Naive B cell (primary cell): ENCODE results near the gene MTSS2. TPM values are rescaled to one million over a fixed set of nuclear protein-coding genes. Genes with fewer than 3 reads are reported as not detected.
"Not testable (repeated sequence)": the region's sequence is repeated elsewhere in the genome, so short reads cannot be mapped to it uniquely, and the experiment has no call there.

Source experiments
- ATAC-seq, 2 donors: fragments of 150-1000 bp; cut with Tn5 transposase; 2 replicates each; pipeline ENCODE4 v1.10.0; 2021; ENCODE audit warnings: low read depth in 2 of 2, mild to moderate bottlenecking in 2 of 2, moderate library complexity in 2 of 2
- DNase-seq: peaks from one replicate; pipeline ENCODE4 v3.0.0; 2022
- H3K27ac Mint-ChIP-seq, 6 donors: one replicate each; pipeline ENCODE4 v1.8.0; 2020 to 2022; ENCODE audit warnings: mild to moderate bottlenecking in 6 of 6, mixed read lengths in 6 of 6, moderate library complexity in 5 of 6, inconsistent platforms in 2 of 6
- H3K27me3 Mint-ChIP-seq, 3 donors: one replicate each; pipeline ENCODE4 v1.8.0; 2021 to 2022; ENCODE audit warnings: mixed read lengths in 3 of 3, mild to moderate bottlenecking in 1 of 3
- H3K36me3 Mint-ChIP-seq, 2 donors: one replicate each; pipeline ENCODE4 v1.8.0; 2020 to 2022; ENCODE audit warnings: mixed read lengths in 2 of 2, inconsistent platforms in 1 of 2, mild to moderate bottlenecking in 1 of 2
- H3K4me1 Mint-ChIP-seq, 3 donors: one replicate each; pipeline ENCODE4 v1.8.0; 2020 to 2022; ENCODE audit warnings: mixed read lengths in 3 of 3, inconsistent platforms in 1 of 3, mild to moderate bottlenecking in 1 of 3, moderate library complexity in 1 of 3
- H3K4me3 Mint-ChIP-seq, 8 donors: one replicate each; pipeline ENCODE4 v1.8.0; 2020 to 2022; ENCODE audit warnings: mild to moderate bottlenecking in 8 of 8, mixed read lengths in 8 of 8, moderate library complexity in 8 of 8, inconsistent platforms in 2 of 8
- H3K9me3 Mint-ChIP-seq, 7 donors: one replicate each; pipeline ENCODE4 v1.8.0; 2020 to 2022; ENCODE audit warnings: mixed read lengths in 7 of 7, mild to moderate bottlenecking in 5 of 7, inconsistent platforms in 2 of 7, moderate library complexity in 1 of 7
- polyA plus RNA-seq, 6 donors: library from polyadenylated mRNA; unstranded; fragments of 300-500 nt; fragmentation: Illumina TruSeq; gene quantifications; one replicate each; pipeline ENCODE4 v1.2.3, GENCODE V29; 2021; ENCODE audit warnings: low read depth in 6 of 6

The MTSS2 gene
- polyA plus RNA-seq, 6 donors from 2014 or later, result not detected

- ATAC-seq, result no peak
- Mint-ChIP-seq H3K4me1 (peaks cover 0 to 4% (median 0%) of the 10 kb centered on the region in 3 donors), H3K27ac (peak overlapping the region in 1 of 6 donors; percentile 21), H3K9me3 (no peaks in the 10 kb centered on the region), H3K4me3 (no peak overlapping the region), H3K27me3 (no peaks in the 10 kb centered on the region), H3K36me3 (no peaks in the 10 kb centered on the region)
- DNase-seq, result no peak
Observed at GRCh38 chr16:70675851-70676513, 9.9 kb downstream of the MTSS2 start.

GRCh38 chr16:70674221-70675014 lies 11.4 kb downstream of the MTSS2 start:
- Mint-ChIP-seq H3K36me3 (peaks cover 0 to 6% of the 10 kb centered on the region in 2 donors), H3K4me3 (no peak overlapping the region)

GRCh38 chr16:70670938-70671337 lies 14.9 kb downstream of the MTSS2 start:
- not testable (repeated sequence) for ATAC-seq, DNase-seq, H3K27ac Mint-ChIP-seq, H3K27me3 Mint-ChIP-seq, H3K4me1 Mint-ChIP-seq, H3K4me3 Mint-ChIP-seq, H3K9me3 Mint-ChIP-seq
- H3K36me3 Mint-ChIP-seq, result peaks cover 6 to 13% of the 10 kb centered on the region in 2 donors

More at GRCh38 chr16:70674221-70675014, 11.4 kb downstream of the MTSS2 start:
- peaks cover 0 to 4% (median 0%) of the 10 kb centered on the region in 3 donors for H3K4me1 Mint-ChIP-seq
- no peaks in the 10 kb centered on the region for H3K27me3 Mint-ChIP-seq
- DNase-seq (no peak), ATAC-seq (no peak)
- no peaks in the 10 kb centered on the region for H3K9me3 Mint-ChIP-seq
- H3K27ac Mint-ChIP-seq, result no peak overlapping the region

GRCh38 chr16:70670175-70670574 lies 15.7 kb downstream of the MTSS2 start:
- ATAC-seq, result no peak
- H3K4me1 Mint-ChIP-seq, result no peaks in the 10 kb centered on the region
- peak overlapping the region in 1 of 6 donors; percentile 25 for H3K27ac Mint-ChIP-seq
- peaks cover 6 to 17% of the 10 kb centered on the region in 2 donors for H3K36me3 Mint-ChIP-seq
- no peak for DNase-seq
- H3K9me3 Mint-ChIP-seq, result no peaks in the 10 kb centered on the region
- H3K27me3 Mint-ChIP-seq, result no peaks in the 10 kb centered on the region
- H3K4me3 Mint-ChIP-seq, result no peak overlapping the region

GRCh38 chr16:70665806-70666735 lies 19.8 kb downstream of the MTSS2 start:
- Mint-ChIP-seq H3K4me3 (no peak overlapping the region), H3K9me3 (no peaks in the 10 kb centered on the region), H3K36me3 (peaks cover 6 to 17% of the 10 kb centered on the region in 2 donors), H3K27ac (no peak overlapping the region), H3K27me3 (no peaks in the 10 kb centered on the region), H3K4me1 (no peaks in the 10 kb centered on the region)
- ATAC-seq, result no peak
- DNase-seq, result no peak

GRCh38 chr16:70665113-70665694 lies 20.6 kb downstream of the MTSS2 start:
- Mint-ChIP-seq H3K9me3 (no peaks in the 10 kb centered on the region), H3K4me1 (no peaks in the 10 kb centered on the region), H3K27me3 (no peaks in the 10 kb centered on the region), H3K27ac (no peak overlapping the region), H3K4me3 (no peak overlapping the region), H3K36me3 (peaks cover under 1 to 17% of the 10 kb centered on the region in 2 donors)
- no peak for ATAC-seq
- no peak for DNase-seq

- DNase-seq, result no peak
- H3K9me3 Mint-ChIP-seq, result no peaks in the 10 kb centered on the region
- no peak overlapping the region for H3K4me3 Mint-ChIP-seq
- ATAC-seq, result no peak
- H3K36me3 Mint-ChIP-seq, result peaks cover 0 to 17% of the 10 kb centered on the region in 2 donors
- no peaks in the 10 kb centered on the region for H3K27me3 Mint-ChIP-seq
- no peak overlapping the region for H3K27ac Mint-ChIP-seq
- no peaks in the 10 kb centered on the region for H3K4me1 Mint-ChIP-seq
Observed at GRCh38 chr16:70664325-70665112, 21.3 kb downstream of the MTSS2 start.

GRCh38 chr16:70663524-70664324 lies 22.1 kb downstream of the MTSS2 start:
- Mint-ChIP-seq H3K4me3 (no peak overlapping the region), H3K27ac (no peak overlapping the region), H3K36me3 (peaks cover 0 to 12% of the 10 kb centered on the region in 2 donors), H3K9me3 (no peaks in the 10 kb centered on the region), H3K4me1 (no peaks in the 10 kb centered on the region), H3K27me3 (no peaks in the 10 kb centered on the region)
- DNase-seq (no peak), ATAC-seq (no peak)

- no peaks in the 10 kb centered on the region for H3K27me3 Mint-ChIP-seq
- DNase-seq (no peak), ATAC-seq (no peak)
- peaks cover 0 to 10% of the 10 kb centered on the region in 2 donors for H3K36me3 Mint-ChIP-seq
- H3K27ac Mint-ChIP-seq, result no peak overlapping the region
- no peaks in the 10 kb centered on the region for H3K9me3 Mint-ChIP-seq
- no peaks in the 10 kb centered on the region for H3K4me1 Mint-ChIP-seq
- H3K4me3 Mint-ChIP-seq, result no peak overlapping the region
Observed at GRCh38 chr16:70662991-70663523, 22.8 kb downstream of the MTSS2 start.

- Mint-ChIP-seq H3K36me3 (peaks cover 0 to 10% of the 10 kb centered on the region in 2 donors), H3K9me3 (no peaks in the 10 kb centered on the region), H3K4me3 (no peak overlapping the region), H3K27me3 (no peaks in the 10 kb centered on the region), H3K27ac (no peak overlapping the region), H3K4me1 (no peaks in the 10 kb centered on the region)
- DNase-seq (no peak), ATAC-seq (no peak)
Observed at GRCh38 chr16:70661918-70662641, 23.8 kb downstream of the MTSS2 start.

- Mint-ChIP-seq H3K4me1 (no peaks in the 10 kb centered on the region), H3K4me3 (no peak overlapping the region), H3K9me3 (no peaks in the 10 kb centered on the region), H3K27me3 (peaks cover 0 to 4% (median 0%) of the 10 kb centered on the region in 3 donors), H3K36me3 (peaks cover 0 to 10% of the 10 kb centered on the region in 2 donors), H3K27ac (no peak overlapping the region)
- ATAC-seq (no peak), DNase-seq (no peak)
Observed at GRCh38 chr16:70661534-70661917, 24.3 kb downstream of the MTSS2 start.
